Neural cell (in vitro differentiated cells): ENCODE results near the gene CATSPERD. TPM values are rescaled to one million over a fixed set of nuclear protein-coding genes. Genes with fewer than 3 reads are reported as not detected.

Experiments
- H2AFZ ChIP-seq: fragments of 200-600, 300-800 bp; sonication (generic), shearing (Covaris generic); 2 replicates; pipeline ENCODE4 v1.6.0; 2014; ENCODE audit warnings: low read depth, mild to moderate bottlenecking, antibody characterized with exemption, low read length, moderate library complexity
- H3F3A ChIP-seq: fragments of 200-600 bp; shearing (Covaris generic); 2 replicates; pipeline ENCODE4 v1.6.1; 2016; ENCODE audit warnings: mild to moderate bottlenecking, moderate library complexity, mixed read lengths, antibody characterized with exemption, low read length; ENCODE audit not compliant: insufficient read depth, poor library complexity, severe bottlenecking
- H3K27ac ChIP-seq: fragments of 200-600, 300-800 bp; sonication (generic), shearing (Covaris generic); 2 replicates; pipeline ENCODE4 v1.5.1; 2014; ENCODE audit warnings: mild to moderate bottlenecking, low read length, moderate library complexity
- H3K27me3 ChIP-seq: fragments of 300-800, 200-600 bp; sonication (generic), shearing (Covaris generic); 2 replicates; pipeline ENCODE4 v1.6.0; 2014; ENCODE audit warnings: mild to moderate bottlenecking, low read depth, low read length, moderate library complexity; ENCODE audit not compliant: insufficient read depth
- H3K36me3 ChIP-seq: fragments of 300-800, 200-600 bp; sonication (generic), shearing (Covaris generic); 2 replicates; pipeline ENCODE4 v1.5.1; 2014; ENCODE audit warnings: mild to moderate bottlenecking, antibody characterized with exemption, low read length, moderate library complexity; ENCODE audit not compliant: insufficient read depth
- H3K4me2 ChIP-seq: fragments of 300-800, 200-600 bp; sonication (generic), shearing (Covaris generic); 2 replicates; pipeline ENCODE4 v1.6.0; 2014; ENCODE audit warnings: mild to moderate bottlenecking, low read length
- H3K4me3 ChIP-seq: fragments of 300-800, 200-600 bp; sonication (generic), shearing (Covaris generic); 2 replicates; pipeline ENCODE4 v1.5.1; 2014; ENCODE audit warnings: mild to moderate bottlenecking, low read length, moderate library complexity
- H3K79me2 ChIP-seq: fragments of 200-600 bp; shearing (Covaris generic); replicated peaks from 2 replicates; pipeline ENCODE4 v1.6.0; 2014; ENCODE audit warnings: mild to moderate bottlenecking, low read length, moderate library complexity; ENCODE audit not compliant: insufficient read depth
- H3K9ac ChIP-seq: fragments of 300-800, 200-600 bp; sonication (generic), shearing (Covaris generic); 2 replicates; pipeline ENCODE4 v1.6.1; 2016; ENCODE audit warnings: mild to moderate bottlenecking, low read length, mixed read lengths
- H3K9me2 ChIP-seq: fragments of 200-600 bp; shearing (Covaris generic); 2 replicates; pipeline ENCODE4 v1.6.1; 2016; ENCODE audit warnings: mild to moderate bottlenecking, low read length, mixed read lengths; ENCODE audit not compliant: insufficient read depth
- H3K9me3 ChIP-seq: fragments of 200-600, 300-800 bp; sonication (generic), shearing (Covaris generic); 2 replicates; pipeline ENCODE4 v1.6.1; 2016; ENCODE audit warnings: mild to moderate bottlenecking, mixed run types, low read length, moderate library complexity, mixed read lengths
- H4K20me1 ChIP-seq: fragments of 200-600 bp; shearing (Covaris generic); 2 replicates; pipeline ENCODE4 v1.6.1; 2016; ENCODE audit warnings: mild to moderate bottlenecking, mixed run types; ENCODE audit not compliant: insufficient read depth
- CTCF ChIP-seq: fragments of 450-650 bp; IDR thresholded peaks from 2 replicates; pipeline ENCODE4 v1.5.1; 2014; ENCODE audit warnings: antibody characterized with exemption, mild to moderate bottlenecking, moderate library complexity; ENCODE audit not compliant: poor library complexity, severe bottlenecking
- EP300 ChIP-seq: fragments of 450-650 bp; conservative IDR thresholded peaks from 2 replicates; pipeline ENCODE4 v1.6.1; 2014; ENCODE audit warnings: antibody characterized with exemption, mild to moderate bottlenecking, moderate library complexity; ENCODE audit not compliant: poor library complexity, severe bottlenecking
- EZH2 ChIP-seq: fragments of 200-600, 300-800 bp; shearing (Covaris generic), sonication (generic); IDR thresholded peaks from 2 replicates; pipeline ENCODE4 v1.6.1; 2014; ENCODE audit warnings: antibody characterized with exemption, low read length, borderline replicate concordance, mild to moderate bottlenecking; ENCODE audit not compliant: insufficient read depth, poor library complexity, severe bottlenecking
- MXI1 ChIP-seq: fragments of 450-650 bp; conservative IDR thresholded peaks from 2 replicates; pipeline ENCODE4 v1.6.1; 2014; ENCODE audit warnings: antibody characterized with exemption, mild to moderate bottlenecking; ENCODE audit not compliant: poor library complexity, severe bottlenecking
- POLR2AphosphoS5 ChIP-seq: IDR thresholded peaks from 2 replicates; pipeline ENCODE4 v1.6.1; 2012
- RAD21 ChIP-seq: fragments of 450-650 bp; conservative IDR thresholded peaks from 2 replicates; pipeline ENCODE4 v1.6.1; 2014; ENCODE audit warnings: antibody characterized with exemption, mild to moderate bottlenecking, moderate library complexity
- REST ChIP-seq: IDR thresholded peaks from 2 replicates; pipeline ENCODE4 v1.6.1; 2012; ENCODE audit warnings: borderline replicate concordance
- SMC3 ChIP-seq: fragments of 450-650 bp; conservative IDR thresholded peaks from 2 replicates; pipeline ENCODE4 v1.6.1; 2014; ENCODE audit warnings: antibody characterized with exemption, mild to moderate bottlenecking, moderate library complexity; ENCODE audit not compliant: poor library complexity
- TAF1 ChIP-seq: IDR thresholded peaks from 2 replicates; pipeline ENCODE4 v1.6.1; 2012; ENCODE audit warnings: low read depth
- polyA plus RNA-seq: library from polyadenylated mRNA; depleted of rRNA; stranded (reverse); fragments of >200 nt; gene quantifications from 2 replicates; pipeline ENCODE4 v1.2.3, GENCODE V29; 2014

CATSPERD gene
- polyA plus RNA-seq, 1 donor from 2014 or later, result not detected

- H3F3A ChIP-seq, result no peaks in the 10 kb centered on the region
Measured at GRCh38 chr19:5683177-5683886, 37.1 kb upstream of the CATSPERD start.

GRCh38 chr19:5684694-5685430, 35.6 kb upstream of the CATSPERD start:
- TF ChIP-seq SMC3 (no peak), CTCF (no peak), REST (no peak), POLR2AphosphoS5 (no peak), EP300 (no peak), MXI1 (no peak), EZH2 (no peak), RAD21 (no peak), TAF1 (no peak)
- H3F3A ChIP-seq, result no peaks in the 10 kb centered on the region
- H3K4me2 ChIP-seq, result no peak overlapping the region
- no peak overlapping the region for H3K27ac ChIP-seq
- no peak overlapping the region for H3K9ac ChIP-seq
- H2AFZ ChIP-seq, result no peak overlapping the region
- no peaks in the 10 kb centered on the region for H3K27me3 ChIP-seq
- peaks cover 19% of the 10 kb centered on the region for H3K79me2 ChIP-seq
- H3K4me3 ChIP-seq, result no peak overlapping the region
- H3K9me2 ChIP-seq, result no peaks in the 10 kb centered on the region
- H3K9me3 ChIP-seq, result no peaks in the 10 kb centered on the region
- H4K20me1 ChIP-seq, result no peaks in the 10 kb centered on the region
- H3K36me3 ChIP-seq, result no peaks in the 10 kb centered on the region

More at GRCh38 chr19:5683177-5683886, 37.1 kb upstream of the CATSPERD start:
- Histone ChIP-seq H3K36me3 (no peaks in the 10 kb centered on the region), H3K9ac (no peak overlapping the region), H4K20me1 (no peaks in the 10 kb centered on the region), H3K27ac (no peak overlapping the region), H3K27me3 (no peaks in the 10 kb centered on the region), H2AFZ (no peak overlapping the region), H3K4me3 (no peak overlapping the region), H3K79me2 (peaks cover 19% of the 10 kb centered on the region), H3K9me3 (no peaks in the 10 kb centered on the region), H3K4me2 (no peak overlapping the region), H3K9me2 (no peaks in the 10 kb centered on the region)
- no peak for TF ChIP-seq EZH2
- no peak for TF ChIP-seq CTCF
- TF ChIP-seq SMC3, result no peak
- no peak for TF ChIP-seq EP300
- no peak for TF ChIP-seq RAD21
- no peak for TF ChIP-seq POLR2AphosphoS5
